ENCODE results near the gene FAM219A.

Gene FAM219A

GRCh38 chr9:34400275-34400674, 58.1 kb downstream of the FAM219A start:
- Histone ChIP-seq H3K27ac (ENCODE audit: extremely low read depth, low read depth, low read length) (no peak overlapping the region), H3K4me3 (ENCODE audit: low read depth, low read length) (no peak overlapping the region), H3K36me3 (ENCODE audit: control insufficient read depth in 2 of 2, insufficient read depth in 1 of 2, low read length in 2 of 2) (peaks cover 4 to 68% of the 10 kb centered on the region in 2 experiments; a peak in 2 of 3 replicates), H3K9me3 (ENCODE audit: control insufficient read depth, insufficient read depth, low read depth, low read length) (no peaks in the 10 kb centered on the region), H3K4me1 (ENCODE audit: control insufficient read depth, insufficient read depth, low read length) (no peaks in the 10 kb centered on the region)
- CTCF ChIA-PET, result interaction anchor here (0.8 kb wide), 1 partner anchor 234 kb away, joined by 3 read pairs; no protein-coding TSS in a partner anchor
- TF ChIP-seq, protein P1, sequence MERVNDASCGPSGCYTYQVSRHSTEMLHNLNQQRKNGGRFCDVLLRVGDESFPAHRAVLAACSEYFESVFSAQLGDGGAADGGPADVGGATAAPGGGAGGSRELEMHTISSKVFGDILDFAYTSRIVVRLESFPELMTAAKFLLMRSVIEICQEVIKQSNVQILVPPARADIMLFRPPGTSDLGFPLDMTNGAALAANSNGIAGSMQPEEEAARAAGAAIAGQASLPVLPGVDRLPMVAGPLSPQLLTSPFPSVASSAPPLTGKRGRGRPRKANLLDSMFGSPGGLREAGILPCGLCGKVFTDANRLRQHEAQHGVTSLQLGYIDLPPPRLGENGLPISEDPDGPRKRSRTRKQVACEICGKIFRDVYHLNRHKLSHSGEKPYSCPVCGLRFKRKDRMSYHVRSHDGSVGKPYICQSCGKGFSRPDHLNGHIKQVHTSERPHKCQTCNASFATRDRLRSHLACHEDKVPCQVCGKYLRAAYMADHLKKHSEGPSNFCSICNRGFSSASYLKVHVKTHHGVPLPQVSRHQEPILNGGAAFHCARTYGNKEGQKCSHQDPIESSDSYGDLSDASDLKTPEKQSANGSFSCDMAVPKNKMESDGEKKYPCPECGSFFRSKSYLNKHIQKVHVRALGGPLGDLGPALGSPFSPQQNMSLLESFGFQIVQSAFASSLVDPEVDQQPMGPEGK (tag by site-specific recombination; IDR thresholded peaks at IDR 0.05), result no peak
- TF ChIP-seq ZNF747 (tag by site-specific recombination; IDR thresholded peaks at IDR 0.05) (no peak), ZNF433 (tag by site-specific recombination; IDR thresholded peaks at IDR 0.05; ENCODE audit: low read depth) (no peak), ZNF394 (tag by site-specific recombination; IDR thresholded peaks at IDR 0.05; ENCODE audit: borderline replicate concordance) (no peak), ZNF777 (tag by site-specific recombination; IDR thresholded peaks at IDR 0.05; ENCODE audit: borderline replicate concordance) (no peak), ZNF654 (tag by site-specific recombination; IDR thresholded peaks at IDR 0.05; ENCODE audit: low read depth) (no peak), GLI4 (tag by site-specific recombination; IDR thresholded peaks at IDR 0.05) (no peak)
- POLR2A ChIA-PET, result no interaction called here

GRCh38 chr9:34399729-34400128, 58.6 kb downstream of the FAM219A start:
- H3K4me3 ChIP-seq (ENCODE audit: low read depth, low read length), result no peak overlapping the region
- TF ChIP-seq ZNF518A (tag by site-specific recombination; conservative IDR thresholded peaks at IDR 0.05; ENCODE audit: low read depth) (no peak), EGR2 (tag by site-specific recombination; IDR thresholded peaks at IDR 0.05; ENCODE audit: low read depth) (peak; percentile 93), ZFHX2 (tag by site-specific recombination; conservative IDR thresholded peaks at IDR 0.05) (peak; percentile 76)
- POLR2A ChIA-PET, result no interaction called here
- H3K9me3 ChIP-seq (ENCODE audit: control insufficient read depth, insufficient read depth, low read depth, low read length), result no peaks in the 10 kb centered on the region
- H3K27ac ChIP-seq (ENCODE audit: extremely low read depth, low read depth, low read length), result no peak overlapping the region
- CTCF ChIA-PET, result no interaction called here
- H3K4me1 ChIP-seq (ENCODE audit: control insufficient read depth, insufficient read depth, low read length), result no peaks in the 10 kb centered on the region
- peaks cover 4 to 64% of the 10 kb centered on the region in 2 experiments; a peak in 2 of 3 replicates for H3K36me3 ChIP-seq (ENCODE audit: control insufficient read depth in 2 of 2, insufficient read depth in 1 of 2, low read length in 2 of 2)

DNA sequence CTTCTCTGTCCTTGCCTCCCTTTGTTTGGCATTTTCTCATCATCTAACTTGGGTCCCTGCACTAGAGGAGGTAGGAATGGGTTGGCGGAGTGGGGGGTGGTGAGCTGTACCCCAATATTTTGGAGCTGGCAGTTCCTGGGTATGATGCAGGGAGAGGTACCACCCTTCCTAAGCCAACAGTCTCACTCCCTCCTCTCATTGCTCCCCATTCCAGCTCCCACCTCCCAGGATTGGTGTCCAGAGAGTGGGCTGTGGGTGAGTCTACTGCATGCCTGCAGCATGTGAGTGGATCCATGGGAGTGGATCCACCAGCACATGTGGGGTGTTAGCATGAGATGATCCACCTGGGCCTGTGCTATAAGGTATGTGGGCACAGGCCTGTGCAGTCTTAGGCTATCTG, 59.5 kb downstream of the FAM219A start:
- H3K4me1 ChIP-seq (ENCODE audit: control insufficient read depth, insufficient read depth, low read length), result no peaks in the 10 kb centered on the region
- no peak overlapping the region for H3K27ac ChIP-seq (ENCODE audit: extremely low read depth, low read depth, low read length)
- no peak overlapping the region for H3K4me3 ChIP-seq (ENCODE audit: low read depth, low read length)
- H3K36me3 ChIP-seq (ENCODE audit: control insufficient read depth in 2 of 2, insufficient read depth in 1 of 2, low read length in 2 of 2), result peaks cover 4 to 64% of the 10 kb centered on the region in 2 experiments; a peak in 2 of 3 replicates
- ChIA-PET POLR2A (no interaction called here), CTCF (no interaction called here)
- H3K9me3 ChIP-seq (ENCODE audit: control insufficient read depth, insufficient read depth, low read depth, low read length), result no peaks in the 10 kb centered on the region
- TF ChIP-seq ZNF366 (tag by site-specific recombination; conservative IDR thresholded peaks at IDR 0.05) (no peak), TRIM28 (IDR thresholded peaks at IDR 0.05; ENCODE audit: borderline replicate concordance, low read length) (no peak), ZNF423 (tag by site-specific recombination; IDR thresholded peaks at IDR 0.05) (no peak), ZNF354C (tag by site-specific recombination; IDR thresholded peaks at IDR 0.05; ENCODE audit: borderline replicate concordance, low read depth) (no peak), ZBTB48 (tag by site-specific recombination; IDR thresholded peaks at IDR 0.05) (no peak), ZNF132 (tag by site-specific recombination; IDR thresholded peaks at IDR 0.05; ENCODE audit: borderline replicate concordance) (no peak), ZNF623 (tag by site-specific recombination; IDR thresholded peaks at IDR 0.05) (no peak), ZBTB1 (tag by site-specific recombination; IDR thresholded peaks at IDR 0.05) (no peak), ZFP41 (tag by site-specific recombination; IDR thresholded peaks at IDR 0.05; ENCODE audit: borderline replicate concordance) (no peak), ZNF2 (tag by site-specific recombination; IDR thresholded peaks at IDR 0.05) (no peak), RBAK (tag by site-specific recombination; IDR thresholded peaks at IDR 0.05) (no peak), SETDB1 (IDR thresholded peaks at IDR 0.05; ENCODE audit: insufficient read length, low read length) (no peak), ZNF211 (tag by site-specific recombination; IDR thresholded peaks at IDR 0.05; ENCODE audit: low read depth) (no peak), YY1 (tag by site-specific recombination; IDR thresholded peaks at IDR 0.05) (no peak), OVOL3 (tag by site-specific recombination; IDR thresholded peaks at IDR 0.05) (no peak)
- TF ChIP-seq, protein P2, sequence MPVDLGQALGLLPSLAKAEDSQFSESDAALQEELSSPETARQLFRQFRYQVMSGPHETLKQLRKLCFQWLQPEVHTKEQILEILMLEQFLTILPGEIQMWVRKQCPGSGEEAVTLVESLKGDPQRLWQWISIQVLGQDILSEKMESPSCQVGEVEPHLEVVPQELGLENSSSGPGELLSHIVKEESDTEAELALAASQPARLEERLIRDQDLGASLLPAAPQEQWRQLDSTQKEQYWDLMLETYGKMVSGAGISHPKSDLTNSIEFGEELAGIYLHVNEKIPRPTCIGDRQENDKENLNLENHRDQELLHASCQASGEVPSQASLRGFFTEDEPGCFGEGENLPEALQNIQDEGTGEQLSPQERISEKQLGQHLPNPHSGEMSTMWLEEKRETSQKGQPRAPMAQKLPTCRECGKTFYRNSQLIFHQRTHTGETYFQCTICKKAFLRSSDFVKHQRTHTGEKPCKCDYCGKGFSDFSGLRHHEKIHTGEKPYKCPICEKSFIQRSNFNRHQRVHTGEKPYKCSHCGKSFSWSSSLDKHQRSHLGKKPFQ (tag by site-specific recombination; IDR thresholded peaks at IDR 0.05), result no peak

Measured in HEK293 (cell line).